ENCODE measurements around the gene NFKB1.

The NFKB1 gene

DNA sequence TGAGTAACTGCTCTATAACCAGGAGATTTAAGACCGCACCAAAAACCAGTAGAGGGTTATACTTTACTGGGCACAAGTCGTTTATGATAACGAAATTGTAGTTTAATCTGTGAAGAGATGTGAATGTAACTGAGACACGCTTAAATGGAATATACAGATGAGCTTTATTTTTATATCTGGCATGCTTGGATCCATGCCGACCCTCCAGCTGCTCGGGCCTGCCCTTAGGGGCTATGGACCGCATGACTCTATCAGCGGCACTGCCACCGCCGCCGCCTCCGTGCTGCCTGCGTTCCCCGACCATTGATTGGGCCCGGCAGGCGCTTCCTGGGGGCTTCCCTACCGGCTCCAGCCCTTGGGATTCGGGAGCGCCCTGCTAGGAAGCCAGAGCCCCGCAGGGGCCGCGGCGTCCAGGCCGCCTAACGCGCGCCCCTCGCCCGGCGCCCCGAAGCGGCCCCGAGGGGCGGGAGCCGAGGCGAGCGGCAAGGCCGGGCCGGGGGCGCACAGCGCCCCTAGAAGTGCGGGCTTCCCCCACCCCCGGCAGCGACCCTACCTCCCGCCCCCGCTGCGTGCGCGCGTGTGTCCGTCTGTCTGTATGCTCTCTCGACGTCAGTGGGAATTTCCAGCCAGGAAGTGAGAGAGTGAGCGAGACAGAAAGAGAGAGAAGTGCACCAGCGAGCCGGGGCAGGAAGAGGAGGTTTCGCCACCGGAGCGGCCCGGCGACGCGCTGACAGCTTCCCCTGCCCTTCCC lies at the start of gene NFKB1:
Gene NFKB1 (plus strand): TSS at position 664 of the 751 bp plus-strand sequence. CDS start 24,160 bp downstream, outside the sequence.
- FAIRE-seq (no peak), DNase-seq (ENCODE audit: insufficient read length, low spot score) (no peak)
- TF ChIP-seq, protein P1, sequence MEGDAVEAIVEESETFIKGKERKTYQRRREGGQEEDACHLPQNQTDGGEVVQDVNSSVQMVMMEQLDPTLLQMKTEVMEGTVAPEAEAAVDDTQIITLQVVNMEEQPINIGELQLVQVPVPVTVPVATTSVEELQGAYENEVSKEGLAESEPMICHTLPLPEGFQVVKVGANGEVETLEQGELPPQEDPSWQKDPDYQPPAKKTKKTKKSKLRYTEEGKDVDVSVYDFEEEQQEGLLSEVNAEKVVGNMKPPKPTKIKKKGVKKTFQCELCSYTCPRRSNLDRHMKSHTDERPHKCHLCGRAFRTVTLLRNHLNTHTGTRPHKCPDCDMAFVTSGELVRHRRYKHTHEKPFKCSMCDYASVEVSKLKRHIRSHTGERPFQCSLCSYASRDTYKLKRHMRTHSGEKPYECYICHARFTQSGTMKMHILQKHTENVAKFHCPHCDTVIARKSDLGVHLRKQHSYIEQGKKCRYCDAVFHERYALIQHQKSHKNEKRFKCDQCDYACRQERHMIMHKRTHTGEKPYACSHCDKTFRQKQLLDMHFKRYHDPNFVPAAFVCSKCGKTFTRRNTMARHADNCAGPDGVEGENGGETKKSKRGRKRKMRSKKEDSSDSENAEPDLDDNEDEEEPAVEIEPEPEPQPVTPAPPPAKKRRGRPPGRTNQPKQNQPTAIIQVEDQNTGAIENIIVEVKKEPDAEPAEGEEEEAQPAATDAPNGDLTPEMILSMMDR (IDR thresholded peaks at IDR 0.05; ENCODE audit: insufficient read depth, missing control alignments) = no peak

- TF ChIP-seq, protein P1 (IDR thresholded peaks at IDR 0.05; ENCODE audit: insufficient read depth, missing control alignments) = no peak
- FAIRE-seq = no peak
- no peak for DNase-seq (ENCODE audit: insufficient read length, low spot score)
Observed at GRCh38 chr4:102452854-102453253, 48.3 kb upstream of the NFKB1 start.

- TF ChIP-seq, protein P1 (IDR thresholded peaks at IDR 0.05; ENCODE audit: insufficient read depth, missing control alignments) = no peak
- DNase-seq (ENCODE audit: insufficient read length, low spot score) = no peak
- FAIRE-seq = no peak
Observed at GRCh38 chr4:102453827-102454226, 47.3 kb upstream of the NFKB1 start.

- no peak for DNase-seq (ENCODE audit: insufficient read length, low spot score)
- FAIRE-seq = no peak
- TF ChIP-seq, protein P1 (IDR thresholded peaks at IDR 0.05; ENCODE audit: insufficient read depth, missing control alignments) = no peak
Observed at GRCh38 chr4:102454268-102454667, 46.9 kb upstream of the NFKB1 start.

- TF ChIP-seq, protein P1 (IDR thresholded peaks at IDR 0.05; ENCODE audit: insufficient read depth, missing control alignments) = no peak
- DNase-seq (ENCODE audit: insufficient read length, low spot score) (no peak), FAIRE-seq (no peak)
Observed at GRCh38 chr4:102454981-102455685, 46.0 kb upstream of the NFKB1 start.

GRCh38 chr4:102455750-102456149 lies 45.4 kb upstream of the NFKB1 start:
- no peak for FAIRE-seq
- TF ChIP-seq, protein P1 (IDR thresholded peaks at IDR 0.05; ENCODE audit: insufficient read depth, missing control alignments) = no peak

GRCh38 chr4:102466298-102466697 lies 34.9 kb upstream of the NFKB1 start:
- TF ChIP-seq, protein P1 (IDR thresholded peaks at IDR 0.05; ENCODE audit: insufficient read depth, missing control alignments) = no peak
- no peak for FAIRE-seq
- DNase-seq (ENCODE audit: insufficient read length, low spot score) = no peak

More at GRCh38 chr4:102455750-102456149, 45.4 kb upstream of the NFKB1 start:
- DNase-seq (ENCODE audit: insufficient read length, low spot score) = no peak

Data from D721Med (cell line).